GDM1 (cell line): ENCODE results near the gene SNX10.

Experiments used
- DNase-seq: peaks from one replicate; lab custom pipeline; 2025; lab: John Stamatoyannopoulos, UW

Gene SNX10

DNA sequence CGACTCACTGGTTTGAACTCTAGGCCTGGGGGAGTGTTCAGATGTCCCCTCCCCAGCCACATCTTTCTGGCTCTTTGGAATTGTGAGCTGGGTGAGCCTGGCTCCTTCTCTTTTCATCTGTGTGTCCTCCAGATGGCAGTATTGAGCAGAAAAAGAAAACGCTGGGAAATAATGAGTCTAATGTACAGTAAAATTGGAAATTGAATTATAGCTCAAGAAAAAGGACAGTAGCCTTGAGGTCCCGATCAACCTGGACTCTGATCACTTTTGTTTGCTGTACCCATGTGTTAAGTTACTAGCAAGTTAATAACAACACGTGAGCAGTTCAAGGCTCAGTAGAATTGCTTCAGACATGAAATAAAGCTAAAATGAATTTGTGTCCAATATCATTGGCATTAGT lies 77.9 kb downstream of the SNX10 start:
- DNase-seq, result peak; percentile 26

DNA sequence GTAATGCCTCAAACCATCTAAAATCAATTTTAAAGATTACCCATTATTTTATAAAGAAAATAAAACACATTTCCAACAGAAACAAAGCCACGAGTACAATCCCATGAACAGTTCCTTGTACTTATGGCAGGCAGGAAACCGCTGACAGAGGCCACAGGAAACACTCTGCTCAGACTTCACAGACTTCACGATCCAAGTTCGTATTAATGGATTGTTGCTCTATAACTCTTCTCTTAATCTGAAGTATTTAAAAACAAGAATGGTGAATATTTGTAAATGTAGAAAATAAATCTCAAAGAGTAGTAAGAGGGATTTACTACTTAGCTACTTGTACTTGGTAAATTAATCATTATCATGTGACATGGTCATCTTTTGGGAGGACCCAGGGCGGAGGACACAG lies 78.3 kb downstream of the SNX10 start:
- peak; percentile 24 for DNase-seq

DNA sequence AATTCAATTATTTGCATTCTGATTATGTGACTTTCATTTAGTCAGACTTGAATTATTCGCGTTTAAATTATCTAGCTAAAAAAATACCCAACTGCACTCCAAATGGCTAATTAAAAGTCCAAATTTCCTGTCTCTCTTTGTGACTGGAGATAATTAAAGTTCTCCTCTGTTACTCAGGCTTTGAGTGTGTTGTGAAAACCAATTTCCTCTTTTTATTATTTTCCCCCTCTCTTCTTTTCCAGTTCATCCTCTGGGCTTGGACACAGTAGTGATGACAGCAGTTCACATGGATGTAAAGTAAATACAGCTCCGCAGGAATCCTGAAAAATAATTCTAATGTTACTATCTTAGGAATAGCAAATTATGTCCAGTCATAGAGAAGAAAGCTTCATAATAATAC lies 80.6 kb downstream of the SNX10 start:
- DNase-seq, result no peak

DNA sequence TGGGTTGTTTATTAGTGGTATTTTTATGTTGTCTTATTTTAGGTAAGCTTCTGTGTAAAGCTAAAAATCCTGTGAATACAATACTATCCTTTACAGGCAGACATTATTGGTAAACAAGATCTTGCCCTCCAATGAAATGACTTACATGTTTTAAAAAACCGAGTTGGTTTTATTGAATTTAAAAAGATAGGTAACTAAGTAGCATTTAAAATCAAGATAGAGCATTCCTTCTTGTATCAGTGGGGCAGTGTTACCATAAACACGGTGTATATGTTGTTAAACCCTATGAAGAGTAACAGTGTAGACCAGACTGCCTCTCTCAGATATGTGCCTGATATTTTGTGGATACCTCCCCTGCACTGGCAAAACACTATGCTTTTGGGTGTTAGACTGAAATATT lies 81.0 kb downstream of the SNX10 start:
- DNase-seq, result no peak

DNA sequence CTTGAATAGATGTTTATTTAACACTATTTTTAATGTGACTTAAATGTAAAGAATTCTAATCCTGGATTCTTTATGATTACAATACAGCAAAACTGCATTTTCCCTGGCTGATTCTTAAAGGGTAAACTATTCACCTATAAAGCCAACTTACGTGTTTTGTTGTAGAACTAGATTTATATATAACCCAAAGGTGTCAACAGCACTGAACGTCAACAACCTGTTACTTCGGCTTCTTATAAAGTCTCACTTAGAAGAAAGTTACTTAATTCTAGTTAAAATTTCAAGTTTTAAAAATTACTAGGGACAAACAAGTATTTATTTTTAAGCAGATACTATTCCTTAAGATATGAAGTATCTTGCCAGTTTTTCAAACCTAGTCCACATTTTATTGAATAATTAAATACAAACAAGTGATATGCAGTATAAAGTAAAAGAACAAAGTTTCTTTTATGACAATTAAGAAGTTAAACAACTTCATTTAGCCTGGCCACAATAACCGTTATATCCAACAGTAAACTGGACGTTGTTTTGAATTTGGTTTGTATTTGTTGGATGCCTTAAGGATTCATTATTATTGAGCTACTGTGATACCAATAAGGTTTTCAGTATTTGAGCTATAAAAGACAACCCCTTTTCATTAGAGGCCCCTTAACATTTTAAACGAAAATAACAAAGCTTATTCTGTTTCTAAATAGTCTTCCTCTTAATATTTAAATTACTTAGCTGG lies 83.1 kb downstream of the SNX10 start:
- no peak for DNase-seq

DNA sequence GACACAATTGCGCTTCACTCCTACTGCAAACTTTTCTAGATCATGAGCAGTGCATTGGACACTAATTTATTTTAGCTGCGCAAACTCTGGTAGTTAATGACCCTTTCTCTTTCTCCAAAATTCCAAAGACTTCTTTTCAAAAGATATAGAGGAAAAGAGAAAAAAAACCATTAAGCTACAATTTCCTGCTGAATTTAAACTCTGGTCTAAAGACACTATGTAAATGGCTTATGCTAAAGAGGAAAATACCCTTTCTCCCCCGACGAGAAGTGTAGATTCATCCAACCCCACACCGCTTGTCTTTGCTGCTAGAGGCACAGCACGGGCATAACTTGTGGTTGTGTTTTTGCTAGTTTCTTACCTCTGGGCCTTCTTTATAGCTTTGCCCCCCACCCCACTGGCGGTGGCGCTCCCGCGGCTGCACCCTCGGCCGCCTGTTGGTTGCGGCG lies 84.1 kb downstream of the SNX10 start:
- peak; percentile 50 for DNase-seq

DNA sequence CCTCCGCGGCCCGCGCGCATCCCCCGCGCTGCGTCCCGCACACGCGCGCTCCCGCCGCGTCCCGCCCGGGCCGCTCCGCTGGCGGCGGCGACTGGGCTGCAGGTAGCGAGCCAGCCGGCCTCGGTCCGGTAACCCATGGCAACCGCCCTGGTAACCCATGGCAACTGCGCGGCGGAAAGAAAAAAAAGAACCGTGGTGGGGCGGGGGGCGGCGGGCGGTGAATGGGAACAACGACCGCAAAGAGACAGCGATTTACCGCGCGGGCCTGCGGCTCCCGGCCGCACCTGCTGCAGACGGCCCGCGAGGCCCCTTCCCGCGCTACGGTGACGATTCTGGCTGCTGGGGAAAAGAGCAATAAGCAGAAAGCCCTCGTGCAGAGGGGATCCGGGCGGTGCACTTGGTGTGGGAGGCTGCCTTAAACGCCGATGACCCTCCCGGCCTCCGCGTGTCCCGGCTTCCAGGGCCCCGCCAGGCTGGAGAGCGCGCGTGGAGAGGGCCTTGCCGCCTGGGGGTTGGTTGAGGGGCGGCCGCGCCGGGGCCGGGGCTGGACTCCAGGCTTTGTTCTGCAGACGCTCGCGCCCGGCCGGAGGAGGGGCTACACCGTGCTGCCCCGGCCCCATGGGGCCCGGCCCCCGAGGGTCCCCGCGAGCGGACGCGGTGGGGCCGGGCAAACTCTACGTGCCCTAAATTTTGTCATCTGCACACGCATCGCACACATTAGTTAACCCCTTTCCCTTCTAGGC lies 84.7 kb downstream of the SNX10 start:
- DNase-seq, result peak; percentile 59

DNA sequence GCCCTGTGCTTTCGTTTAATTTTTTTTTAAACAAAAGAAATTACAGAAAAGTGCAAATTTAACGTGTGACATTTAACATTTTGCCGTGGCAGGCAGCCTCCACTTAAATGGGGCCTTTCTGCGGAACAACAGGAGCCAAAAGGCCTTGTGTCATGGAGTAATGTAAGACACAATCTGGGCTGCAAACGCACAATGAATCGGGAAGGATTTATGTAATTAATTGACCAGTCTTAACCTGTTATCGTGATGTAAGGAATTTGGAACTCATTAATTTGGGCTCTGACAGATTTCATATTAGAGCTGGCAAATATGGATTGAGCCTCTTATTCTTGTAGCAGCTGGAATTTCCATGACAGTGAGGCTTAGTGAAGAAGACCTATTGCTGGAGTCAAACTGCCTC lies 86.4 kb downstream of the SNX10 start:
- DNase-seq, result no peak

DNA sequence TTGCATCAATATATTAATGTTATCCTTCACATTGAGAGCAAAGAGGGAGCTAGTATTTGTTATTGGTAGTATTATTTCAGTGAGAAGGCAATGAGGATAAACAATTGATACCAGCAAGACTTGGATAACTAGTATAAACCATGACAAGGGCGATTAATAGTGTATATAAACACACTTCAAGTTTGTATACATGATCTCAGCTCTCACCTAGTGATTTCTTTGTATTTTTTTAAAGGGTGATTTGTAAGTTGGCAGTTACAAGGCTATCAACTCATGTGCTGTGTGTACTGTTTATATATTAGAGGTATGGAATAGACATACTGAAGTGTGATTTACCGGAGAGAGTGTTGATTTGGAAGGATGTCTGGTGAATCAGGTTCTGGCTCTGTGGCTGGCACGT lies 88.0 kb downstream of the SNX10 start:
- no peak for DNase-seq

DNA sequence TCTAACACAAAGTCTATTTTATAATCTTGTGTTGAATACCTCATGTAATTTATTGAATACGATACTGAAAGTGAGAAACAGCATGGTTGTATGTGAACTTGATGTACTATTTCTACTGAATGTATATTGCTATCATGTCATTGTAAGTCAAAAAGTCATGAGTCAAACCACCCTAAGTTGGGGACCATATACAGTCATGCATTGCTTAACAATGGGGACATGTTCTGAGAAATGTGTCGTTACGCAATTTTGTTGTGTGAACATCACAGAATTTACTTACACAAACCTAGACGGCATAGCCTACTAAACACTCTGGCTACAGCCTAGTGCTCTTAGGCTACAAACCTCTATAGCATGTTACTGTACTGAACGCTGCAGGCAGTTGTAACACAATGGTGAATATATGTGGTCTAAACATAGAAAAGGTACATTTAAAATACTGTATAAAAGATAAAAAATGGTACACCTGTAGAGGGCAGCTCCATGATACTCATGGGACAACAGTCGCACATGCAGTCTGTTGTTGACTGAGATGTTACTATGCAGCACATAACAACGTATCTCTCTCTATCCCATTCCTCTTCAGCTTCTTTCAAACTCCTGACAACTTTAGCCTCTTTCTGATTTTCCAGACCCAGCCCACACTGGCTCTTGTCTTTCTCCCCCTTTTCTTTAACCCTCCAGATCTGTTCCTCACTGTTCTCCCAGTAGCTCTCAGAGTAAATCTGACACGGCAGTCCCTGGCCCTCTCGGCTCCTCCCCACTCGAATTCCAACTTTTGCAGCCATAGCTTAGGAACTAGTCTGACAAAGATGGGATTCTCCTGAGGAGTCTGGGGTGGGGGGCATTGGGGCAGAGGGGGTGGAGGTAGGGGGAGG lies 90.1 kb downstream of the SNX10 start:
- no peak for DNase-seq

DNA sequence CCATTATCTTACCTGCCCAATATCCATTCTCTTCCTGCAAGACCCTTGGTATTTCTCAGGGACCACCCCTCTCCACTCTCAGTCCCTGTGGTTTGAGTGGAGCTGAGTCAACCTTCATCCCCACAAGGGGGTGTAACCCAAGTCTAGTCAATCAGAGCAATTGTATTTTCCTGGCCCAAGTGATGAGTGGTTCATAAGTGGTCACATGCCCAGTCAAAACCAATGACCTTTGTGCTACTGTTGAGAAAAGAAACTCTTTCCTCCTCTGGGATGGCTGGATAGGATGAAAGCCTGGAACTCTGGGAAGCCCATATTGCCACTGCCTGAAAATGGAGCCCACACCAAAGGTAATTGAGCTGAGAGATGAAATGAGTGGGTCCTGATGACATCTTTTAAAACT lies 93.6 kb downstream of the SNX10 start:
- DNase-seq, result no peak

DNA sequence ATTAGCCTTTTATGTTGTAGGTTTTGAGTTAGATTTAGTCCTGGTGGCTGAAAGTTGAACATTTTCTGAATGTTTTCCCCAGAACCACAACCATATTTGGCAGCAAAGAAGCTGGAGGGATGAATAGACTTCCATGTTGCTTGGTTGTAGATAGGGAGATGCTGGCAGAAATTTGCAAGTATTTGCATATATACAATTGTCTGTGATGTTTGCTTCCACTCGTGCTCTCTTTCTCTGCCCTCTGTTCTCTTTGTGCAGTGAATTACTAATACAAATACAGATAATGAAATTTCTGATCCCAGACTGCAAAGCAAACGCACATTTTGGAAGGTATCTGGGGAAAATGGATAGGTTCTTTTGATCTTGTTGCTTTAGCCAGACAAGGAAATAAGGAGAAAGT lies 96.1 kb downstream of the SNX10 start:
- no peak for DNase-seq

DNA sequence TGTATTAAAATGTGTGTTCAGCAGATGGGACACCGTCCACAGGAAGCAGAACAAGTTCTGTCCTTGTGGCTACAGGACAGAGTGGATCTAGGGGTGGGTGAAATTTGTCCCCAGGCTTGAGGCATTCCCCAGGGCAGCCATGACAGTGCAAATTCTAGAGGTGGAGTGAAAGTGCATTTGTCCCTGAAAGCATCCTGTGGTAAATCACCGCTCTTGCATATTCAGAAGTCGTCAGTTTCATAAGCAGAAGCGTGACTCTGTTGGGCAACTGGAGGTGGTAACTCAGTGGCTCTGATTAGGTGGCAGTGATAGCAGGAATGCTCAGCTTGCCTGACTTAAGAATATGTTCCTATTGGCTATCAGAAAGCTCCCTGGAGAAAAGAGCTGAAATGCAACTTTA lies 96.6 kb downstream of the SNX10 start:
- DNase-seq, result no peak

DNA sequence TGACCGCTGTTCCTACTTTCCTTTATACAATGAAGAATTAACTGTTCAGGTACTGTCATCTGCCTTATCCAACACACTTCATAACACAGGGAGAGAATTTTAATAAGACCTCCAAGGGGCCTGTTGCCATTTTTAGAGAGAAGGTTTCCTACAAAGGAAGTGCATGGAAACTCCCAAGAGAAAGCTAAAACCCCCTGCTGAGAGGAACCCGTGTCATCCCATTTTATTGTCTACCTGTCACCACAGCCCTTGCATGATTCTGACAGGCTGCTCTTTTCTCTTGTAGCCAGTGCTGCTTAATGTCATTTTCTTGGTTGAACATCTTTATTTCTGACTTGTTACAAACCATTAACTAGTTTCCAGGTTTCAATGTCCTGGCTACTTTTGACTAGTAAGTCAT lies 98.4 kb downstream of the SNX10 start:
- DNase-seq, result no peak

DNA sequence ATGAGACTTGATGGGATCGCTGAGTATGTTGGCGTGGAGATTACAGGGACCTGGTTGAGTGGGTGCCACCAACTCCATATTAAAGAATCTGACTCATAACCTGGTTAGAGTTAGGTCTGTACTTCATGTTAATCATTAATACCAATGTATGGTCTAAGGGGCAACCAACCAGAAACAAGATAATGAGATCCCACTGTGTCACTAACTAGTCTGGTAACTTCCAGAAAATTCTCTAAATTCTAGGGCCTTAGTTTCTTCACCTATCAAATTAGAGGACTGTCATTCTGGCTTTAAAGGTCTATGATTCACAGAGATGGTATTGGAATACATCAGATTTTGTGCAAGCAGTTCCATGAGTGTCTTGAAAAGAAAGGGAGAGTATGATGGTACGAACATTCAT lies 102.2 kb downstream of the SNX10 start:
- DNase-seq, result no peak

DNA sequence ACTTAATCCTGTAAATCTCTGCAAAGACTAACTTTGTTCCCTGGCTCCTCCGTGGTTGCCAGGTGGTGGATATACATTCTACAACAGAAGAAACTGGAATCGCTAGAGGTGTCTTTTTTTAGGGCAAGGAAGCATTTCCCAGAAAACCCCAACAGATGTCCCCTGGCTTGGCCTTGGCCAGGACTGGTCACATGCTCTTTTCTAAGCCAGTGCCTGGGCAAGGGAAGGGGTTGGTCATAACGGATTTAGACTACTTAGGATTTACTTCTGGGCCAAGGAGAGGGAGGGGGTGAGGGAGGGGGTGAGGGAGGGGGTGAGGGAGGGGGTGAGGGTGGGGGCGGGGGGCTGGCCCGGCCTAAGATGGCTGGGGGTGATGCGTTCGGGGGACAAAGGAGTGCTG lies 105.7 kb downstream of the SNX10 start:
- no peak for DNase-seq

DNA sequence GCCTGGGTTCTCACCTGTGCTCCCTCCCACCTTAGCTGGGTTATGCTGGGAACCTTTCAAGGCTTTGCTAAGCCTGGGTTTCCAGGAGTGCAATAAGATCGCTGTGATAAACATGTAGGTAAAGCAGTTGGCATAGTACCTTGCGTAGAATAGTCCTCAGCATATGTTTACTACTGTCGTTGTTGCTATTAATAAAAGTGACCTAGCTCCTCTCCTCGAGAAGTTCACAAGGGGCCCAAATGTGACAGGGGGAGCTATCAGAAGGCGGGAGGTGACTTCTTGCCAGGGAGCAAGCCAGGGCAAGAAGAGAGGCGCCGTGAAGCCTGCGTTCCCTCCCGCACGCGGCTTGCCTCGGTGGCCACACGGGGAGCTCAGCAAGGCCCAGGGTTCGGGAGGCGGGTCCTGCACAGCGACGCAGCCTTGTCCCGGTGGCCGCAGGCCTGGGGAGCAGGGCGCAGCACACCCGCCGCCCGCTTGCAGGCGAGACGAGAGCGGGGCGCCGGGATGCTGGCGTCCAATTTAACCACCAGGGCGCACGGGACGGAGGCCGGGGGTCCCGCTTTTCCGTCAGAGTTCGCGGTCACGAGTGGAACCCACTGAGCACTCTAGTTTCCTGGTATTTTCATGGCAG lies 106.2 kb downstream of the SNX10 start:
- DNase-seq, result peak; percentile 67

DNA sequence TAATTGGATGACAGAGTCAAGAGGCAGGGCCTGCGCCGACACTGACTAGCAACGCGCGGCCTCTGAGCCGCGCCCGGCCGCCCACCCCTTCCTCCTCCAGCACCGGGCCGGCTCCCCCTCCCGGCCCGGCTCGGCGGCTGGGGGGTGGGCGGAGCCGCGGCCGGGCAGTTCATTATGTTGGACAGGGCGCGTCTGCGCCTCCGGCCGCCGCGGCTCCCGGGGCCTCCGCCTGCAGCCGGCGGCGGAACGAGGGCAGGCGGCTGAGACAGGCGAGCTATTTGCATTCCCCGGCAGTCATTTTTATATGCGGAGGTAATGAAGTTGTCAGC lies 106.7 kb downstream of the SNX10 start:
- DNase-seq, result peak; percentile 76

DNA sequence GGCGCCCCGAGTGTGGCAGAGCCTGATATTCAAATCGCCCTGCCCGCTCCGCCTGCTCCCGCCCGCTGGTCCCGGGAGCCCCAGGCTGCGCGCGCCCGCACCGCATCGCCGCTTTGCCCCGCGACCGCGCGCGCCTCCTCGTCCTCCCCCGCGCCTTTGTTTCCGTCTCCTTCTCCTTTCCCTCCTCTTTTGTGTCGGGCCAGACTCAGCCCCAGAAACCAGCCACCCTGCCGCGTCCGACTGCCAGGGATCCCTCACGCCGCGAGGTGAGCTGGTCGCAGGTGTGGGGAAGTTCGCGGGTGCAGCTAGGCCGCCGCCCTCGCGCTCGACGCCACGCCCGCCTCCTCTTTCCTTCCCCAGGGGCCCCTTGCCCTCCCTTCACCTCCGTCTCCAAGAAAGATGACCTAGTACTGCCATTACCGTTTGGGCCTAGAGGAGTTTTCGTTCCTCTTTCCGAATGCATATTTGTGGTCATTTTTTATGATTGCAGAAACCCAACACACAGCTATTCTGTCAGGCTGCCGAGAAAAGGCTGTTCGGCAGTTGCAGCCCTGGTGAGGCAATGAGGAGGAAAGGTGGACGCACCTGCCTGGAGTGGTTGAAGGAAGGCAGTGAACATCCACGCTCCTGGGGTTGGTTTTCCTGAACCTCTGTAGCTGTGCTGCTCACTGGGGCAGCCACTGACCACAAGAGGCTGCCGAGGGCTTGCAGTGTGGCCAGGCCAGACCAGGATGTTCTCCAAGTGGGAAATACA lies 107.3 kb downstream of the SNX10 start:
- peak; percentile 72 for DNase-seq

DNA sequence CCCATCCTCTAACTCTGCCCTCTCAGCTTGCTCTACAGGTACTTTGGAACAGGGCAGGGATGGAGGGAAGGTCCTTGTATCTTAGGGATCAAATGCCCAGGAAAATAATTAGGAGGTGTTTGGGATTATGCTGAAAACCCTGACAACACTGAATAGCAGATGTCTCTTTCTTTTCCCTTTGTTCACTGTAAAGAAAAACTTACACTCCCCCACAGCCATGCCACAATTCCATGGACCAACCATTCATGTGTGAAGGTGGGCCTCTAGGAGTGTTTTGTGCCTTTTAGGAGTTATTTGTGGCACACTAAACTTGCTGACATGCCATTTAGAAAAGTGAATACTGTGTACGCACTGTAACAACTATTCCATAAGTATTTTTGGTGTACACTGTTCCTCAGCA lies 108.1 kb downstream of the SNX10 start:
- DNase-seq, result no peak

DNA sequence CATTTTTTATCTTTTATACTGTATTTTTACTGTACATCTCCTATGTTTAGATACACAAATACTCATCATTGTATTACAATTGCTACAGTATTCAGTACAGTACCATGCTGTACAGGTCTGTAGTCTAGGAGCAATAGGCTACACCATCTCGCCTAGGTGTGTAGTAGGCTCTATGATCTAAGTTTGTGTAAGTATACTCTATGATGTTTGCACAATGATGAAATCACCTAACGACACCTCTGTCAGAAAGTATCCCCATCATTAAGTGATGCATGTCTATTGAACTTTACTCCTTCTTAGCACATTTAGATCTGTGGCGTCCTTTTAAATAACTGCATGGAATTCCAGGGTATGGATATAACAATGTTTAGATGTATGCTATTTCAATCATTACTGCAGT lies 112.0 kb downstream of the SNX10 start:
- DNase-seq, result no peak
